HEK293 (cell line): ENCODE data around the gene EIF4E2.

Experiments used
- CTCF ChIA-PET: fragments of 350-600 bp; formaldehyde crosslinking; extraction: SDS; loops from one replicate; lab custom pipeline; 2021; ENCODE audit warnings: antibody characterized with exemption; lab: Yijun Ruan, JAX
- POLR2A ChIA-PET: fragments of 300-600 bp; formaldehyde crosslinking; extraction: SDS; loops from one replicate; lab custom pipeline; 2020; ENCODE audit warnings: antibody characterized with exemption, inconsistent platforms; lab: Yijun Ruan, JAX
- H3K27ac ChIP-seq: fragments of 200-500 bp; sonication (Bioruptor generic); 2 replicates; pipeline ENCODE4 v1.5.1; 2014; ENCODE audit warnings: low read depth, low read length, control low read depth, inconsistent platforms; ENCODE audit errors: extremely low read depth
- H3K36me3 ChIP-seq, 2 experiments: fragments of 200-500 bp in 1 of 2; sonication (Bioruptor generic) in 1 of 2; 1 replicate in 1 of 2; 2 replicates in 1 of 2; pipeline ENCODE4 v1.5.1; 2014 to 2017; ENCODE audit warnings: inconsistent platforms in 2 of 2, low read length in 2 of 2; ENCODE audit not compliant: control insufficient read depth in 2 of 2, insufficient read depth in 1 of 2
- H3K4me1 ChIP-seq: fragments of 200-500 bp; sonication (Bioruptor generic); 2 replicates; pipeline ENCODE4 v1.5.1; 2014; ENCODE audit warnings: mild to moderate bottlenecking, low read length, inconsistent platforms; ENCODE audit not compliant: control insufficient read depth, insufficient read depth
- H3K4me3 ChIP-seq: 2 replicates; pipeline ENCODE4 v1.5.1; 2011; ENCODE audit warnings: low read depth, mild to moderate bottlenecking, control low read depth, low read length, moderate library complexity
- H3K9me3 ChIP-seq: fragments of 200-500 bp; sonication (Bioruptor generic); 2 replicates; pipeline ENCODE4 v1.5.1; 2014; ENCODE audit warnings: low read depth, low read length, inconsistent platforms; ENCODE audit not compliant: control insufficient read depth, insufficient read depth
- HIC1 ChIP-seq: fragments of 450-650 bp; formaldehyde crosslinking; IDR thresholded peaks from 2 replicates; pipeline ENCODE4 v1.5.1; 2016; ENCODE audit warnings: missing biosample characterization, missing genetic modification characterization
- REST ChIP-seq: fragments of 450-650 bp; formaldehyde crosslinking; IDR thresholded peaks from 2 replicates; pipeline ENCODE4 v1.5.1; 2016; ENCODE audit warnings: missing biosample characterization, missing genetic modification characterization
- SALL2 ChIP-seq: fragments of 450-650 bp; formaldehyde crosslinking; IDR thresholded peaks from 2 replicates; pipeline ENCODE4 v1.5.0; 2017; ENCODE audit warnings: missing biosample characterization, mild to moderate bottlenecking, missing genetic modification characterization, borderline replicate concordance
- ZBTB8A ChIP-seq: fragments of 450-650 bp; formaldehyde crosslinking; IDR thresholded peaks from 2 replicates; pipeline ENCODE4 v1.5.1; 2016; ENCODE audit warnings: missing biosample characterization, missing genetic modification characterization
- ZFP41 ChIP-seq: fragments of 450-650 bp; formaldehyde crosslinking; IDR thresholded peaks from 2 replicates; pipeline ENCODE4 v1.5.1; 2016; ENCODE audit warnings: missing biosample characterization, missing genetic modification characterization, borderline replicate concordance
- ZFP69B ChIP-seq: fragments of 450-650 bp; formaldehyde crosslinking; IDR thresholded peaks from 2 replicates; pipeline ENCODE4 v1.5.1; 2016; ENCODE audit warnings: missing biosample characterization, missing genetic modification characterization
- ZNF146 ChIP-seq: fragments of 450-650 bp; formaldehyde crosslinking; IDR thresholded peaks from 2 replicates; pipeline ENCODE4 v1.5.1; 2016; ENCODE audit warnings: missing biosample characterization, missing genetic modification characterization
- ZNF175 ChIP-seq: fragments of 450-650 bp; formaldehyde crosslinking; IDR thresholded peaks from 2 replicates; pipeline ENCODE4 v1.5.1; 2016; ENCODE audit warnings: missing biosample characterization, missing genetic modification characterization
- ZNF202 ChIP-seq: fragments of 450-650 bp; formaldehyde crosslinking; IDR thresholded peaks from 2 replicates; pipeline ENCODE4 v1.5.1; 2016; ENCODE audit warnings: missing biosample characterization, missing genetic modification characterization, borderline replicate concordance
- ZNF24 ChIP-seq: fragments of 450-650 bp; formaldehyde crosslinking; IDR thresholded peaks from 2 replicates; pipeline ENCODE4 v1.5.1; 2016; ENCODE audit warnings: missing biosample characterization, missing genetic modification characterization
- ZNF366 ChIP-seq: fragments of 450-650 bp; formaldehyde crosslinking; conservative IDR thresholded peaks from 2 replicates; pipeline ENCODE4 v1.5.1; 2016; ENCODE audit warnings: missing biosample characterization, missing genetic modification characterization
- ZNF394 ChIP-seq: fragments of 450-650 bp; formaldehyde crosslinking; IDR thresholded peaks from 2 replicates; pipeline ENCODE4 v1.5.1; 2016; ENCODE audit warnings: missing biosample characterization, missing genetic modification characterization, mild to moderate bottlenecking, moderate library complexity, borderline replicate concordance
- ZNF488 ChIP-seq: fragments of 450-650 bp; formaldehyde crosslinking; IDR thresholded peaks from 2 replicates; pipeline ENCODE4 v1.5.1; 2016; ENCODE audit warnings: missing biosample characterization, missing genetic modification characterization
- ZNF585B ChIP-seq: fragments of 450-650 bp; formaldehyde crosslinking; IDR thresholded peaks from 2 replicates; pipeline ENCODE4 v1.5.1; 2016; ENCODE audit warnings: missing biosample characterization, missing genetic modification characterization
- ZNF664 ChIP-seq: fragments of 450-650 bp; formaldehyde crosslinking; IDR thresholded peaks from 2 replicates; pipeline ENCODE4 v1.5.1; 2016; ENCODE audit warnings: missing biosample characterization, missing genetic modification characterization
- ZNF692 ChIP-seq: fragments of 450-650 bp; formaldehyde crosslinking; IDR thresholded peaks from 2 replicates; pipeline ENCODE4 v1.5.1; 2016; ENCODE audit warnings: missing biosample characterization, missing genetic modification characterization
- ZNF747 ChIP-seq: fragments of 450-650 bp; formaldehyde crosslinking; IDR thresholded peaks from 2 replicates; pipeline ENCODE4 v1.5.1; 2016; ENCODE audit warnings: missing biosample characterization, missing genetic modification characterization
- ZNF791 ChIP-seq: fragments of 450-650 bp; formaldehyde crosslinking; IDR thresholded peaks from 2 replicates; pipeline ENCODE4 v1.5.1; 2016; ENCODE audit warnings: missing biosample characterization, missing genetic modification characterization
- ZSCAN23 ChIP-seq: fragments of 450-650 bp; formaldehyde crosslinking; IDR thresholded peaks from 2 replicates; pipeline ENCODE4 v1.5.1; 2016; ENCODE audit warnings: missing biosample characterization, missing genetic modification characterization

EIF4E2 gene

GRCh38 chr2:232521959-232522622 is 28.4 kb upstream of the EIF4E2 start (continued):
- TF ChIP-seq ZNF692, result peak; percentile 44; the same call in 1 of the 2 replicates

- POLR2A ChIA-PET, result interaction anchor here (0.6 kb wide), 1 partner anchor 788 kb away, joined by 5 read pairs; no protein-coding TSS in a partner anchor
- no peaks in the 10 kb centered on the region; the same call in 1 of the 2 replicates for H3K4me1 ChIP-seq
- H3K36me3 ChIP-seq, result no peaks in the 10 kb centered on the region
- H3K9me3 ChIP-seq, result no peaks in the 10 kb centered on the region
- H3K27ac ChIP-seq, result no peak overlapping the region
- CTCF ChIA-PET, result interaction anchor here (0.6 to 4.9 kb wide), 17 partner anchors 10 to 1464 kb away, joined by 3 to 77 read pairs (median 3); no protein-coding TSS in a partner anchor
- no peak for TF ChIP-seq ZFP69B
- TF ChIP-seq ZNF585B (tag by site-specific recombination), result no peak
- TF ChIP-seq ZNF366 (tag by site-specific recombination), result no peak
- TF ChIP-seq HIC1 (tag by site-specific recombination), result peak; percentile 3
- no peak for TF ChIP-seq ZFP41 (tag by site-specific recombination)
- no peak for TF ChIP-seq ZNF791 (tag by site-specific recombination)
- TF ChIP-seq ZNF747 (tag by site-specific recombination), result no peak
- no peak for TF ChIP-seq REST
- TF ChIP-seq SALL2 (tag by site-specific recombination), result no peak
- TF ChIP-seq, all 188 proteins: peak for 1
- no peak overlapping the region; the same call in 1 of the 2 replicates for H3K4me3 ChIP-seq
These were observed 27.7 kb upstream of the EIF4E2 start for GRCh38 chr2:232522623-232523401.

- no peak overlapping the region; the same call in none of the 2 replicates for H3K4me3 ChIP-seq
- no peak overlapping the region; the same call in 1 of the 2 replicates for H3K27ac ChIP-seq
- H3K9me3 ChIP-seq, result no peaks in the 10 kb centered on the region
- no peak for TF ChIP-seq ZNF664 (tag by site-specific recombination)
- TF ChIP-seq SALL2 (tag by site-specific recombination), result no peak
- TF ChIP-seq ZNF24 (tag by site-specific recombination), result no peak
- no peak for TF ChIP-seq ZSCAN23 (tag by site-specific recombination)
- no peak for TF ChIP-seq ZNF394 (tag by site-specific recombination)
- no peak for TF ChIP-seq ZNF202 (tag by site-specific recombination)
- TF ChIP-seq ZNF146 (tag by site-specific recombination), result no peak
- no peak for TF ChIP-seq ZNF488 (tag by site-specific recombination)
- no peak for TF ChIP-seq ZBTB8A
- no peak for TF ChIP-seq ZNF175 (tag by site-specific recombination)
- CTCF ChIA-PET, result interaction anchor here (0.6 to 4.9 kb wide), 17 partner anchors 8 to 1465 kb away, joined by 3 to 77 read pairs (median 3); partner anchors contain the start of gene ECEL1
- no peaks in the 10 kb centered on the region for H3K36me3 ChIP-seq
- H3K4me1 ChIP-seq, result no peaks in the 10 kb centered on the region; the same call in 1 of the 2 replicates
- POLR2A ChIA-PET, result no interaction called here
These were observed 27.1 kb upstream of the EIF4E2 start for GRCh38 chr2:232523402-232523681.
